Right lobe of liver (tissue), 4 donors: ENCODE results near the gene SCRN3.

Experiments
- CTCF ChIP-seq, 4 donors: fragments of 200-600 bp in 3 of 4; fragments of 450-650 bp in 1 of 4; IDR thresholded peaks; one replicate each; pipeline versions ENCODE4 v1.5.1 to v1.8.0; 2016 to 2022; ENCODE audit warnings: antibody characterized with exemption in 4 of 4, mild to moderate bottlenecking in 2 of 4
- POLR2A ChIP-seq: fragments of 450-650 bp; IDR thresholded peaks from one replicate; pipeline ENCODE4 v1.6.1; 2017; ENCODE audit warnings: antibody characterized with exemption, mild to moderate bottlenecking
- donor health status: DM: no; HTN: no; CAD: no.
- donor health status: DM: no; HTN: no; CAD: no.
- donor health status: DM: no; HTN: yes; CAD: no.

GRCh38 chr2:174365571-174365970, 30.0 kb upstream of the SCRN3 start:
- TF ChIP-seq CTCF (IDR thresholded peaks at IDR 0.05): no peak
- TF ChIP-seq POLR2A: no peak
